GM12801 (cell line): ENCODE data around the gene CHST6.

Experiments used
- TF ChIP-seq, protein P1 (sequence below): IDR thresholded peaks from one replicate; pipeline ENCODE4 v1.5.1; 2011; ENCODE audit warnings: control low read depth; ENCODE audit not compliant: insufficient read length; ENCODE audit errors: extremely low read depth

CHST6 gene

DNA sequence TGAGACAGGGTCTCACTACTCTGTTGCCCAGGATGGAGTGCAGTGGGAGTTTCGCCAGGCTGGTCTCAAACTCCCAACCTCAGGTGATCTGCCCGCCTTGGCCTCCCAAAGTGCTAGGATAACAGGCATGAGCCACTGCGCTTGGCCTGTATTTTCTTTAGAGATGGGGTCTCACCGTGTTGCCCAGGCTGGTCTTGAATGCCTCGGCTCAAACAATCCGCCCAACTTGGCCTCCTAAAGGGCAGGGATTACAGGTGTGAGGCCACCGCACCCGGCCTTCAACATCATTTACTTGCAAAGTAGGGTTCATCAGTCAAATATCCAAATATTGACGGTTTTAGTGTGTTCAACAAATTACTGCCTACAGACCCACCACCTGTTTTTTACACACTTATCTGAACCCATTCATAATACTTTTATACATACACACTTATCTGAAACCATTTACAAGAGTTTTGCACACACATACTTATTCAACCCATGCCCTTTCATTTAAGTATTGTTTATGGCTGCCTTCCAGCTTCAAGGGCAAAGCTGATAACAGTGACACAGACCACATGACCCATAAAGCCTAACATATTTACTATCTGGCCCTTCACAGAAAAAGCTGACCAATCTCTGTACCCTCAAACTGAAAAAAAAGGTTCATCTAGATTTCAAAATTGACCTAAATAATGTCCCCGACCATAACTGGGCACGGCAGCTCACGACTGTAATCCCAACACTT, 42.6 kb downstream of the CHST6 start:
- TF ChIP-seq, protein P1, sequence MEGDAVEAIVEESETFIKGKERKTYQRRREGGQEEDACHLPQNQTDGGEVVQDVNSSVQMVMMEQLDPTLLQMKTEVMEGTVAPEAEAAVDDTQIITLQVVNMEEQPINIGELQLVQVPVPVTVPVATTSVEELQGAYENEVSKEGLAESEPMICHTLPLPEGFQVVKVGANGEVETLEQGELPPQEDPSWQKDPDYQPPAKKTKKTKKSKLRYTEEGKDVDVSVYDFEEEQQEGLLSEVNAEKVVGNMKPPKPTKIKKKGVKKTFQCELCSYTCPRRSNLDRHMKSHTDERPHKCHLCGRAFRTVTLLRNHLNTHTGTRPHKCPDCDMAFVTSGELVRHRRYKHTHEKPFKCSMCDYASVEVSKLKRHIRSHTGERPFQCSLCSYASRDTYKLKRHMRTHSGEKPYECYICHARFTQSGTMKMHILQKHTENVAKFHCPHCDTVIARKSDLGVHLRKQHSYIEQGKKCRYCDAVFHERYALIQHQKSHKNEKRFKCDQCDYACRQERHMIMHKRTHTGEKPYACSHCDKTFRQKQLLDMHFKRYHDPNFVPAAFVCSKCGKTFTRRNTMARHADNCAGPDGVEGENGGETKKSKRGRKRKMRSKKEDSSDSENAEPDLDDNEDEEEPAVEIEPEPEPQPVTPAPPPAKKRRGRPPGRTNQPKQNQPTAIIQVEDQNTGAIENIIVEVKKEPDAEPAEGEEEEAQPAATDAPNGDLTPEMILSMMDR, result no peak

DNA sequence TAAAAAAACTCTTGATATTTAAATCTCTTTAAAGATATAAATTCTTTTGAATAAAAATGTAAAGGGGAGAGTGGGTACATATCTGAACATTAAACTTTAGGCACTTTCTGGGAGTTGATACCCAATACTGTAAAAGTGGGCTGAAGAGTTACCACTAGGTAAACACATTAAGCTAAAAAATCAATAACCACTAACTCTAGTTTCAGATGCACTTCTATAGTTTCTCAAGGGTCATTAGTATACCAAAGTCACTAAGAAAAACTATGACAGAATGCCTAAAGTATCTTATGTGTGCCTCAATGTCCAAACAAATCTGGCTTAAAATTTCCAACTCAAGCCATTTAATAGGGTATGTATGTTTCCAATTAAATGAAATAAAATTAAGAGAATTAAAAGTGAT, 48.8 kb downstream of the CHST6 start:
- TF ChIP-seq, protein P1, result no peak

DNA sequence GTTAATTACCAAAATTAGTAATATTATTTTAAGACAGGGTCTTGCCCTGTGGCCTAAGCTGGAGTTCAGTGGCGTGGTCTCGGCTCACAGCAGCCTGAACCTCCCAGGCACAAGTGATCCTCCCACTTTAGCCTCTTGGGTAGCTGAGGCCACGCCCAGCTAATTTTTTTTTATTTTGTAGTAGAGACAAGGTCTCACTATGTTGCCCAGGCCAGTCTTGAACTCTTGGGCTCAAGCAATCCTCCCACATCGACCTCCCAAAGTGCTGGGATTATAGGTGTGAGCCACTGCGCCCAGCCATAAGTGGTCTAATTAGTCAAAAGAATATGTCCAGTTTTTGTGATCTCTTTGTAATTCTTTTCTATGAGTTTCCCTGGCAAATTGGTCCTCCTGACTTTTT, 49.9 kb downstream of the CHST6 start:
- TF ChIP-seq, protein P1, result no peak

DNA sequence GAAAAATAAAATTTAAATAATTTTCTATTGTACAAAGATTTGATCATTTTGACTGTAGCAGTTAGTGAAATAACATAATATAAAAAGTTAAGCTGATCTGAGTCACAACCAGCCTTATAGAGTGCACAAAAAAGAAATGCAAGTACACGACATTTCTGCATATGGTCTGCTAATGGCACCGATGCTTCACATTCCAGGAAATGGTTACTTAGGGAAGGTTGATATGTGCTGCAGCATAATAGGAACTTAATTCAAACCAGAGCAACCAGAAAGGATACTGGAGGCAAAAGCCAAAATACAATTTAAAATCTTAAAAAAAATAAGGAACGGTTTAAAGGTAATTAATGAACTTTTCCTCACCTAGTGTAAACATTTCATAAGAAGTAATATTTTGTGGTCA, 51.9 kb downstream of the CHST6 start:
- TF ChIP-seq, protein P1, result no peak

DNA sequence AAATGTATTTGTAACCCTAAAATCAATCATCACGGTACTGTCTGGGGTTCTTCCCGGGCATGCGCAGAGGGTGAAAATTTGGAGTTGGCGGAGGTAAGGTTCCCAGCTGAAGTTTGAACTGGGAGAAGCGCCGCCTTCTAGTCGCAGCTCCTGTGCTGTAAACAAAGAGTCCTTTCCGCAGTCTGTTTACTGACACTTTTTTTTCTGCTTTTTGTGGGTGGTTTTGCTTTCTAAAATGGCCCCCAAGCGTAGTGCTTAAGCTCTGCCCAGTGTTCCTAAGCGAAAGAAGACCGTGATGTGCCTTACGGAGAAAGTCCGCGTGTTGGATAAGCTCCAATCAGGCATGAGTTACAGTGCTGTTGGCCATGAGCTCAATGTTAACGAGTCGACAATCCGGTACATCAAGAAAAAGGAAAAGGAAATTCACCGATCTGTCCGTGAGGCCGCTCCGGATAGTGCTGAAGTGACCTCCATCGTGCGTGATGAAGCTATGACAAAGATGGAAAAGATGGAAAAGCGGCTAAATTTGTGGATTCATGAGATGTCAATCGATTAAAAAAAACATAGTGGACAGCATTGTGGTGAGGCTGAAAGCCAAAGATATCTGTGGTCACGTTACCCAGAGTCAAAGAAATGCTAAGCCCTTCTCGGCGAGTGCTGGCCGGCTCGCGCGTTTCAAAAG, 61.4 kb downstream of the CHST6 start:
- TF ChIP-seq, protein P1, result no peak

DNA sequence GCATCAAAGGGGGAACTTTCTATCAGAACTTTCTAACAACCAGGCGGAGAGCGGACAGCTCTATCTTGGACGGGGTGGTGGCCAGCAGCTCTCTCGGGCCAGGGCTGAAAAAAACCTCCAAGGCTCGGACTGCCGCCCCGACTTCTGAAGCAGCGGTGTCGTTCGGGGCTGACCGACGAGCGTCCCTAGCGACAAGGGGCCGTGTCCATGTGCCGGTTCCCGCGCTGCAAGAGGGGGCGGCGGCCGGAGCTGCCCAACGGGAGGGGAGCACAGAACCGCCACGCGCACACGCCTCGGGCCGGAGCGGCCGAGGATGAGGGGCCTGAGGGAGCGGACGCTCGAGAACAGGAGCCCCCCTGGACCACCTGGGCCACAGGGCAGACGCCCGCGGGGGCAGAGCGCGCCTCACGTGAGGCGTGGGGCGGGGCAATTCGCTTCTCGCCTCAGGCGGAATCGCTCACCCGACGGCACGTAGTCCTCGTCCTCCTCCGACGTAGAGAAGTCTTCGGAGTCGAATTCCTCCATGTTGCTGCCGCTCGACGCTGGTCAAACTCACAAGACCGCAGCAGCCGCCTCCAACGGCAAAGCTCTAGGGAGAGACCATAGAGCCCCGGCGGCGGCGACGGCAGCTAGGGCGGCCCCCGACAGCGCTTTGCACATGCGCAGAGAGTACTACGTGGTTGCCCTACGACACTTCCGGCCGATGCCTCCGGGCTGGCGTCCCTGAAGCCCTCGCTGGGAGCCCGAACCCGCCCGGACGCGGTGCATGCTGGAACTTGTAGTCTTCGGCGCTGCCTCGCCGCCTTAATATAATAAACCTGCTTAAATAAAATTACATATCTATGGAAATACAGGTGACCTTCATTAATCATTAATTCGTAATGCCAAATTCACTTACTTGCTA, 62.2 kb downstream of the CHST6 start, which contains the start of gene CFDP1:
Gene CFDP1, minus strand, starts transcription at position 676 of the 904 bp plus-strand sequence. Its CDS starts 151 bp downstream, at position 525.
- TF ChIP-seq, protein P1, result no peak

DNA sequence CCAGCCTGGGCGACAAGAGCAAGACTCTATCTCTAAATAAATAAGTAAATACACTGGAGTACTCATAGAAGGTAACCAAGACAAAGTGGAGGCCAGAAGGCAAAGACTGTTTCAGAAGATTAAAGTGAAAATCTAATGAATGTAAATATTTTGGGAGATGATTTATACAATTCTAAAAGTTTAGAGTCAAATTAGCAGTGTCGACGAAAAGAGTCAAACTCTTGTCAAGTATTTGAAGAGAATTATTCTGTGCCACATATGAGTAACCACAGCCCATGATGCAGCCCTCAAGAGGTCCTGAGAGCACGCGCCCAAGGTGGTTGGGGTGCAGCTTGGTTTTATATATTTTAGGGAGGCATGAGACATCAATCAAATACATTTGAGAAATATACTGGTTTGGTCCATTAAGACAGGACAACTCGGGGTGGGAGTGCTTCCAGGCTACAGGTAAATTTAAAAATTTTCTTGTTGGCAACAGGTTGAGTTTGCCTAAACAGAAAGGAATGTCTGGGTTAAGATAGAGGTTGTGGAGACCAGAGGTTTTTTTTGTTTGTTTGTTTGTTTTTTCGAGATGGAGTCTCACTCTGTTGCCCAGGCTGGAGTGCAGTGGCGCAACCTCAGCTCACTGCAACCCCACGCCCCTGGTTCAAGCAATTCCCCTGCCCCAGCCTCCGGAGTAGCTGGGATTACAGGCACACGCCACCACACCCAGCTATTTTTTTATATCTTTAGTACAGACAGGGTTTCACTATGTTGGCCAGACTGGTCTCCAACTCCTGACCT, 65.4 kb downstream of the CHST6 start:
- TF ChIP-seq, protein P1, result no peak
